HG02798 (cell line): ENCODE results near the gene RRAGC.
"Not testable (repeated sequence)": the region's sequence is repeated elsewhere in the genome, so short reads cannot be mapped to it uniquely, and the experiment has no call there.

ENCODE experiments used
- ATAC-seq: cut with Tn5 transposase; IDR thresholded peaks from one replicate; pipeline ENCODE4 v1.9.1; 2021; ENCODE audit warnings: mild to moderate bottlenecking; ENCODE audit not compliant: unreplicated experiment, poor library complexity

The RRAGC gene

DNA sequence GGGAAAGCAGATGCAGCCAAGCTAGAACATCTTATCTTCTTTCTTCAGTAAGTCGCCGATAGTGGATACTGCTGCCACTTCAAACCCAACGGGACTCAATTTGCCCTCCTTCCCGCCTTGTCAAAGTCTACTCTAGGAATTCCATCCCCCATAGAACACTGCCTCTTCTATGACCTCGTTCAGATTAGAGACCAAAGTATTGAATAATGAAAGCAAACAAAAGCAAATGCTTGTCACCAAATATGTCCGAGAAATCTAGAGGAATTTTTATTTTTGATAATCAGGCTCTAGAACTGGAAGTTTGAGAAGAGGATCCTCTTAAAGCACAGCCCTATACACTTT, 853 bp upstream of the RRAGC start:
- no peak for ATAC-seq

DNA sequence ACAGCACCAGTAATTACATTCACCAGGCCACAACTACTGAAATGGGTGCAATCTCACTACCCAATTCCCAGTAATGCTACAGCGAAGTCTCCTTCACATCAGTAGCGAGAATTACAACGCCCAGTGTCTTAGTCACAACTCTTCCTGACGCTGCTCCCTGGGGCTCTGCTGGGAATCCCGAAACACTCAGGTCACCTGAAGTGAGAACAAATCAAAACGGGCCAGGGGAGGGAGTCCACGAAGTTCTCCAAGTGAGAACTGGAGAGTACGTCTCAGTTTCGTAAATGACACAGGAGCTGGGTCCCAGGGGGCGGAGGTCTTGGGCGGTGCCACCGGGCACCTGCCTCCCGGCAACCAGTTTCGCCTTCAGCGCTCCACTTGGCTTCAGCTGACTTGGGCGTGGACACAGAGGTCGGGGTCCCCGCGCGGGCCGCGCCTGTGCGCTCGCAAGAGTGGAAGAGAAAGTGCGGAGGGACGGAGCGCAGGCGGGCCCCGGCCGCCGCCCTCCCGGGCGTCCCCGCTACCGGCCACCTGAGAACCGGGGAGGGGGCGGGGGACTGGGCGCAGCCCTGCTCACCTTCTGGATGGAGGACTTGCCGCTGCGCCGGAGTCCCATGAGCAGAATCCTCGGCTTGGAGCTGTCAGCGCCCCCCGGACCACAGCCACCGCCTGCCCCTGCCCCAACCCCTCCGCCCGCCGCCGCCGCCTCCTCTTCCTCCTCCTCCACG, 575 bp downstream of the RRAGC start:
- peak; percentile 33 for ATAC-seq

DNA sequence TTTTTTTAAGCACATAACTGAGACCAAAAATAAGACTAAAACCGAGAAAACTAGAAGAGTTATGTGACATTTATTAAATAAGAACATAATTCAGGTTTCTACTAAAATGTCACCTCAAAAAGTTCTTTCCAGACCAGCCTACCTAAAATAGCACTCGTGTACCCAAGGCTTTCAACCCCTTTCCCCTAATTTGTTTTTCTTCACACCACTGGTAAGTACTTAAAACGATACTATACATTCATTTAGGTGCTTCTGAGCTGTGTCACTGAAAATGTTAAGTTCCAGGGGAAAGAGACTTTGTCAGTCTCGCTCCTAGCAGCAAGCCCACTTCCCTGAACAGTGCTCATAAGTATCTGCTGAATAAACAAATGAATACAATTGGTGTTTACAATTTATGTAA, 6.8 kb downstream of the RRAGC start:
- ATAC-seq: no peak

DNA sequence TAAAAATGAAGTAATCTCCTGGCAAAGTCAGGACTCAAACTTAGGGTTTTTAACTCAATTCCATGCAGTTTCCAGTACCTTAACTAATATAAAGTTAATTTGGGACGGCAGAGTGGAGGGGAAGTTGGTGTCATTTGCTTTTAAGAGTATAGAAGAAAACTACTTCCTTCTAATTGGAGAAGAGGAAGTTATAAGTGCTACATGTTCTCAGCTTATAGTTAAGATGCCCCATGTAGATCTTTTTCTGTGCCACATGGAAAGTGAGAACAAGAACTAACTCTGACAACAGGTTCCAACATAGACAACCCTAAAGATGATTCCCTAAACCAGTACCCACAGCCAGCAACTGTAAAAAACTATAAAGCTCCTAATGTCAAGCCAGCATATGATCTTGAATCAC, 11.5 kb downstream of the RRAGC start:
- no peak for ATAC-seq

DNA sequence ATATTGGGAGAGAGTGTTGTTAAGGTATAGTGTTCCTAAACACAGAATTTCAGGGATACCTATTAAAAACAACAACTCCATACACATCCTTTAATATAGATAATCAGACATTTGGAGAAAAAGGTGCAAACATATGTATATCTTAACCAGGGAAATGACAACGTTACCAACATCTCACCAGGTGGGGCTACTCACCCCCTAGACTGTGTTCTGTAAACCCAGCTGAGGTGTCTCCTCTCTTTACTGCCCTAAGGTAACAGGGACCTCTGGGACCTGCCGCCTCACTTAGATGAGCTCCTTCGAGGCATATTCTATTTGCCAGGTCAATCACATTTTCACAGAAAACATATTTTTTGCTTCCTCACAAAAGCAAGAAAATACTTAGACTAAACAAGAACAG, 13.4 kb downstream of the RRAGC start:
- ATAC-seq: no peak

DNA sequence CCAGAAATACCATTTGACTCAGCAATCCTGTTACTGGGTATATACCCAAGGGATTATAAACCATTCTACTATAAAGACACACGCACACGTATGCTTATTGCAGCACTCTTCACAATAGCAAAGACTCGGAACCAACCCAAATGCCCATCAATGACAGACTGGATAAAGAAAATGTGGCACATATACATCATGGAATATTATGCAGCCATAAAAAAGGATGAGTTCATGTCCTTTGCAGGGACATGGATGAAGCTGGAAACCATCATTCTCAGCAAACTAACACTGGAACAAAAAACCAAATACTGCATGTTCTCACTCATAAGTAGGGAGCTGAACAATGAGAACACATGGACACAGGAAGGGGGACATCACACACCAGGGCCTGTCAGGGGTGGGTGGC, 14.5 kb downstream of the RRAGC start:
- ATAC-seq: not testable (repeated sequence)

DNA sequence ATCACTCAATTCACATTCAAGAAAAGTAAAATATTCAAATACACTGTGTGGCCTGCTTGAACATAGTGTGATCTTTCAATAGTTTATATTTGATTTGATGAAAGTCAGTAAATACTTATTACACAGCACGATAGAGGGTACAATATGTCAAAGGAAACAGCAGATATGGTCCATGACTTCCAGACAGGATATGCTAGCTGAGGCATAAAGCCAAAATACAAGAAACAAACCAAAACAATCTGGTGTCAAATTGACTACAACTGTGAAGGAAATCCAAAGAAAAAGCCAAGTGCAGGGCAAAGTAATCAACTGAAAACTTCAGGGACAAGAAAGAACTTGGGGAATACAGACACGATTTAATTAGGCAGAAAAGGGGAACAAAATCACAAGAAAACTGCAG, 19.3 kb downstream of the RRAGC start:
- no peak for ATAC-seq

DNA sequence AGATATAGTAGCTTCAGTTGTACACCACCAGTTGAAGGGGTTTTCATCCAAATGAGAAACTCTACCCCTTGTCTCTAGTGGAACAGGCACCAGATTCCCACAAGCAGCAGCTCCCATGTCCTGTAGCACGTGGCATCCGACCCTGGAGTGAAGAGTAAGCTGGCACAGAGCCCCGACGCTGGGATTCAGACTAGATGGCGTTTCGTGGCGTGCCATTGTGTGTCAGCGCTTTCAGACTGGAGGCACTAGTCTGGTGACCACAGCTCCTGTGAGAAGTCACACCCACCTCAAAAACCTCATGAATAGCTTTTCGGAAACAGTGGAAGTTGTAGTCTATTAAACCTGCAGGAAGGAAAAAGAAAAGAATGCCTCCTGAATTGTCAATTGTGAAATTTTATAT, 20.2 kb downstream of the RRAGC start:
- no peak for ATAC-seq

DNA sequence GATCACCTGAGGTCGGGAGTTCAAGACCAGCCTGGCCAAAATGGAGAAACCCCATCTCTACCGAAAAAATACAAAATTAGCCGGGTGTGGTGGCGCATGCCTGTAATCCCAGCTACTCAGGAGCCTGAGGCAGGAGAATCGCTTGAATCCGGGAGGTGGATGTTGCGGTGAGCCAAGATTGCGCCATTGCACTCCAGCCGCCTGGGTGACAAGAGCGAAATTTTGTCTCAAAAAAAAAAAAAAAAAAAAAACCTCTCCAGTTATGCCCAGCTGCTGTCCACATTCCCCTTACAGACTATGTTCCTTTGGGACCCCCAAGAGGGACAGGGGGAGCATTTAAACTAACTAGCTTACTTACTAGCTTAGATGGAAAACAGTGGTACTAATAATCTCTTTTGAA, 23.3 kb downstream of the RRAGC start:
- ATAC-seq: not testable (repeated sequence)

DNA sequence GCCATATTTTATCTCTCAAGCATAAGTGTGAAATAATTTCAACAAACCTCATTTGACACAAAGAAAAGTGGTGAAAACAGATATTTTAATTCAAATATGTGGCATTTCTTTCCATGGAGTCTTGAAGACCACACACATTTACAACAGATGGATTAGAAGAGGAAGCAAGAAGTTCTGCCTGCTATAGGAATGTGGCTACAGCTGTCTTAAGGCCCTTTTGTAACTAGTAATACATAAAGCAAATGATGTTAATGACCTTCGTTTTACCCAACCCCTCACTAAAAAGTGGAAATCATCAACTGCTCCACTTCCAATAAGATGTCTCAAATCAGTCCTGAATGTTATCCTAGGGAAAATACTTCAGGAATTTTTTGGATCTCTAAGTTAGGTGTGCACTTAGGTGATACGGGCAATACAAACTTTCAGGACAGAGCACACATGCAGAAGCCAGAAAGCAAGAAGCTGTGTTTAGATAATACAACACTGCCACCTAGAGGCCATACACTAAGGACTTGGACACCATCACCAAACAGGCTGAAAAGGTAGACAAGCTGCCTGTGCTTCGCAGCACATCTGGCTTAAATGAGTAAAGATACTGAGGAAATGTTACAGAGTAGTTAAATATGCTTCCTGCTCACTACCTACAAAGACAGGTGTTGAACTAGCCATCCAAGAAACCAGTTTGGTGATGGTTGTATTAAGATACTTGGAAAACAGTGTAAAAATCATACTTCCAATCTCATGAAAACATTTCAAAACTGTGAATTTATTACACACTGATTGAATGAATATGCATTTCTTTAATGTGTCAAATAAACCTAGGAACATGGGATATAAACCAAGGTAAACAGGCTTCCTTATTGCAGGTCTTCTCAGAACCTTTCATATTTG, 24.4 kb downstream of the RRAGC start:
- no peak for ATAC-seq

DNA sequence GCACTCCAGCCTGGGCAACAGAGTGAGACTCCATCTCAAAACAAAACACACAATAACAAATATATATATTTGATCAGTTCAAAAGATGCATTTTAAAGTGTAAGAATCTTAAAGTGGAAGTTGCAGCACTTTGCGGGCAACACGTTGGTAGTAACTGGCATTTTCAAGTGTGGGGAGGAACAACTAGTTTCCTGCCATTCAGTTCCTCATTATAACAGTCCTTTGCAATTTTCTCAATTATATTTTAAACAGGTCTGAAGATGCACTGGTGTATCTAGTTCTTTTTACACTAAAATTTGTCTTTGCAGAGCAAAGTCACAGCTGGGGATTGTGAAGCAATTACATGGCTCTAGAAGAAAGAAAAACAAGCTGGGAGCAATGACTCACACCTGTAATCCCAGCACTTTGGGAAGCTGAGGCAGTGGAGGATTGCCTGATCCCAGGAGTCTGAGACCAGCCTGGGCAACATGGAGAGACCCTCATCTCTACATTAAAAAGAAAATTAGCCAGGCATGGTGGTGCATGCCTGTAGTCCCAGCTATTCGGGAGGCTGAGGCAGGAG, 25.3 kb downstream of the RRAGC start:
- ATAC-seq: no peak

DNA sequence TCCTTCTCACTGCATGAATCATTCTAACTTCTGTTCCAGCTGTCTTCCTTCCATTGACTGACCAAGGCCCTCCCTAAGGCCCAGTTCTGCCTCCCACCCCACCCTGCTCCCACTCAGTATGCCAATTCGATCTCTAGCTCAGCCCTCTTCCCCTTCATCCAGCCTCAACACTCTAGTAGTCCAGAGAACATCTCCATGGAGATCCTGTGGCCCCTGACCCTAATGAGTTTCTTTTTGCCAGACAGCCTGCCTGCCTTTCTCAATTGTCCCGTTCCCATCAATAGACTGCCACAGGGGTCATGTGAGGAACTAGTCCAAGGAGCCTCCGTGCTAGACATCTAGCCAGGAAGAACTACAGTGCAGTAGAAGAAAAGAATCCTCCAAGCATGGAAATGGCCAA, 26.4 kb downstream of the RRAGC start:
- no peak for ATAC-seq

DNA sequence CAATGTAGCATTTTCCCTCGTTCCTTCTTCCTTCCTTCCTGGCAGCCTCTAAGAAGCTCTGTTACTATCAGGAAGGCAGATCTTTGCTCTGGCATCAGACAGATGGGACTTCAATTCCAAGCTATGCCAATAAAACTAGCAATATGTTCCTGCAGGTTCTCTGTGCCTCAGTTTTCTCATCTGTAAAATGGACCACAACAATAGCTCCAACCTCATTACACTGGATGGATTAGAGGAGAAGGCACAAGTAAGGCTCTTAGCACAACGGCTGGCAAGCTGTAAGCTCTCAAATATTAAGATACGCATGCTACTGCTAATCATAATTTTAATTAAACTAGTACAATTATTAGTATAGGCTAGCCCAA, 27.2 kb downstream of the RRAGC start:
- no peak for ATAC-seq

DNA sequence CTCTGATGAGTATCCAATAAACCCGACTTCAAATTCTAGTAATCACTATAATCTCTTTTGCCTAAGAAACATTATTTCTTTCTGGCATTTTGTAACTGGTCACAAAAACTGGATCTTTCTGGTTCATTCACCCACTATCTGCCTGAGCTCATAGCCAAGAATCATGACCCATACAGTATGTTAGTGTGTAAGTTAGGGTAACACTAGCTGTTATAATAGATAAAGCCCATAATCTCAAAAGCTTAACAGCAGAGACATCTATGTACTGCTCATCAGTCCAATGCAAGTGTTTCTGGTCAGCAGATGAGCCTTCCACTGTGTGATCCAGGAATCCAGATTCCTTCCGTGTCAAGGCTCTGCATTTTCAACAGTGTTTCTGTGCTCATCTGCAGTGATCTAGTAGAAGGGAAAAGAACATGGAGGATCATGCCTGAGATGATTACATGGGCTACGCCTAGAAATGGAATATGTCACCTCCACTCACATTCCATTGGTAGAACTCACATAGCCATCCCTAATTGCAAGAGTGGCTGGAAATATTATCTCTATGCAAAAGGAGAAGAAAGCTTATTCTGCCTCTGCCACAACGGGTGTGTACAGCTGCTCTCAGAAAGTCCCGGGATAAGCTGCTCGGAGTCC, 27.7 kb downstream of the RRAGC start:
- no peak for ATAC-seq

DNA sequence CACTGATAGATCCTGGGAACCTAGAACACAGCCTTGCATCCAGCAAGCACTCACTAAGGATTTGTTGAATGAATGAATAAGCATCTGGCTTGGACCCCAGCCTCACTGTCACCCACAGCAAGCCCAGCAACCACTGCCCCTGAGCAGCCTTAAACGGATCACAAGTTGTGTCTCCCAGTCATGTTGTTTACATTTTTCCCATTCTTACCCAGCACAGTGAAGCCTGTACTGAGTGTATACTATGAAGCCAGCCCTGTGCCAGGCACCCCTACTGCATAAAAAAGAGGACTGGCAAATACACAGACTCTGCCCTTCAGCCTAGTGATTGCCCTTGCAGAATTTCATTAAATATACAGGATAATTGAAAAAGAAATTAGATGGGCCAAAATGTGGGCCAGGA, 30.2 kb downstream of the RRAGC start:
- no peak for ATAC-seq

DNA sequence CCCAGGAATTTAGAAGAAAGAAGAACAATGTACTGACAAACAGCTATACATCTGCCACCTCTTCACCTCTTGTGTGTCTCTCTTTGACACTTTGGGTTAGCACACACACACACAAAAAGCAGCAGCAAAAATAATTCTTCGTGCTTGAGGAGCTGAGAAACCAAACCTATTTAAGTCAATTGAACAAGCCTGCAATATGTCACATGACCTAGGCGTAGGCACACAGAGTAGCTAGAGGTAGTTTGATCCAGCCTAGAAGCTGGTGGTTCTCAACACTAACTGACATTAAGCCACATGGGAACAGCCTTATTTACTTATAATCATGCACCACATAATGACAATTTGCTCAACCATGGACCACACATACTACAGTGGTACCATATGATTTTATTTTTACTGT, 32.3 kb downstream of the RRAGC start:
- ATAC-seq: no peak

DNA sequence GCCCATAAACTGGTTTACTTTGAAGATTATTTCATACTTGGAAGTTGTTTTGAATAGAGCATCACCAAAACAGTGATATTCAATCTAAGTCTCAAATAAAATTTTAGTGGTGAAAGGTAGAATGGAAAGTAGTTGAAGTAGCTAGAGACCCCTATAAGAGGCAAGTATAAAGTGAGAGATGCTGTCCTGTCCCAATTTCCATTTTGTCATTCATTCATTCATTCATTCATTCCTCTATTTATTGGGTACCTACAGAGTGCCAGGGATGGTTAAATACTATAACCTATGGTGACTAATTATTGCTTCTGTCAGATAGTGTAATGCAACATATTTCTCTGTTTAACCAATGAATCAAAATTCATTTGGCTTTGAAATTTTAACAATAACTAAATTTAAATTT, 32.7 kb downstream of the RRAGC start:
- ATAC-seq: no peak

DNA sequence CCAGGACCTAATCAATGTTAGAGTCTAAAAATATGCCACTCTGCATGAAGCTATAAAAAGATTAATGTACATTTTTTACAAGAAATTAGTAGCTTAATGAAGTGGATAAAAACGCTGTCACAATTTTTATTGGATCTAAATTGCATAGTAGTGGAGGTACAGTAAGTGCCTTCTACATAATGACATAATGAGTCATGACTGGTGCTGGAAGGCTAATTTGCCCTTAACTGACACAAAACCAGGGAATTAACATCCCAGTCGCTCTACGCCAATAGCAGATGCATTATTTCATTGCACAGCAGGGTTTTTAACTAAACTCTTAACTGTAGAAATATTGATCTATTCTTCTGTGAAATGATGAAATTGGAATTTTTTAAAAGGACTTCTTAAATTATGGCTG, 33.3 kb downstream of the RRAGC start:
- ATAC-seq: no peak

DNA sequence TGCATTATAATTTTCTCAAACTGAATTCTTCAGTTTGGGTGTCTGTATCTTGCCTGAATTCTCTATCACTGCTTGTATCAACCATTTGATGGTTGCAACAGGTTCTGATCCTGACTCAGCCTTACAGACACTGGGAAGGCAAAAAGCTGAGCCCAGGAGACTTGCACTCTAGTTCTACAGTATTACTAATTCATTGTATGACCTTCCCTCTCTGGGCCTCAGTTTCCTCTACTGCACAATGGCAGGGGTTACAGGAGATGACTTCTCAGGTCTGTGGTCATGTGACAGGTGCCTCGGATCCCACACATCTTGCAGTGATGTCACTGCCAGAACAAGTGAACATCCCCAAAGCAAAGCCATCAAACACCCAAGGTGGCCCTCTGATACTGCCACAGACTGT, 38.7 kb downstream of the RRAGC start:
- ATAC-seq: no peak

DNA sequence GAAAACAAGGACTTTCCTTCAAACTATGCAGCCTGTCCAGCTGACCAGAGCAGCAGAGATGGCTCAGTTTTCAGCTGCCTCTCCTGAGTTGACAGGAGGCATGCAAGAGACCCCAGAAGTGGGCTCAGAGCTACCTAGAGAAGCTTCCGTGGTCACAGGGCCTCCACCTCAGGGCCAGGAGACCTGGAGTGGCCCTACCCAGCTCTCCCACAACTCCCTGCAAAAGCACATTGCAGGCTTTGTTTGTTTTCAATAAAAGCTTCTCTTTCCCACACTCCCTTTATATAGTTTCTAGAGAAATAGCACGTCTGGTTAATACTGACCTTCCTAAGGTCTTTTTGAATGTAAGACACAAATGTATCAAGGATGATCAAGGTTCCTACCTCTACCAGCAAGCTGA, 40.1 kb downstream of the RRAGC start:
- no peak for ATAC-seq

DNA sequence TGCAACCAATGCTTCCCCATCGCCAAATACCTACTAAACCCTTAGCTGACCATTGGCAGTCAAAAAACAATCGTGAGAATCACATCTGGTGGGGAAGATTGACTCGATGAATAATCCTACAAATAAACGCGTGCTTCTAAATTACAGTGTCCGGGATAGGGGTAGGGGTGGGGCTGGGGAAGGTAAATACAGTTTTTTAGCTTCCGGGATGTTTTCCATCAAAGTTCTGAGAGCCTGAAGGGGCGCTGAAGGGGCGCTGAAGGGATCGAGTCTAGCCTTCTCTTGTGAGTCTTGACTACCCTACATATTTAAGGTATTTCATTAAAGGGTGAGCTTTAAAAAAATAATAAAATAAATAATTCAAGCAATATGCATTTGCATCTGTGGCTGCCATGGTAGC, 40.5 kb downstream of the RRAGC start:
- no peak for ATAC-seq
